IPS-20b (cell line): ENCODE data around the gene PXDN.
A peak's percentile ranks its signal among the peaks of the same experiment; 100 is the strongest.
"Not testable (repeated sequence)": the region's sequence is repeated elsewhere in the genome, so short reads cannot be mapped to it uniquely, and the experiment has no call there.

Experiments used
- H3K27ac ChIP-seq: one replicate; pipeline ENCODE4 v1.5.1; 2013; ENCODE audit warnings: low read length
- H3K27me3 ChIP-seq: 2 replicates; pipeline ENCODE4 v1.6.1; 2013; ENCODE audit warnings: mild to moderate bottlenecking, low read length, inconsistent platforms; ENCODE audit not compliant: insufficient read depth
- H3K36me3 ChIP-seq: 2 replicates; pipeline ENCODE4 v1.6.1; 2013; ENCODE audit warnings: low read depth, mild to moderate bottlenecking, inconsistent platforms, low read length, moderate library complexity; ENCODE audit not compliant: insufficient read depth
- H3K4me1 ChIP-seq: 2 replicates; pipeline ENCODE4 v1.6.1; 2013; ENCODE audit warnings: mild to moderate bottlenecking, control low read depth, inconsistent platforms, low read length, moderate library complexity; ENCODE audit not compliant: insufficient read depth
- H3K4me3 ChIP-seq: 2 replicates; pipeline ENCODE4 v1.5.1; 2013; ENCODE audit warnings: mild to moderate bottlenecking, low read length, inconsistent platforms
- H3K9ac ChIP-seq: 2 replicates; pipeline ENCODE4 v1.6.1; 2013; ENCODE audit warnings: low read depth, mild to moderate bottlenecking, inconsistent platforms, low read length, moderate library complexity
- H3K9me3 ChIP-seq: 2 replicates; pipeline ENCODE4 v1.6.1; 2013; ENCODE audit warnings: mild to moderate bottlenecking, low read depth, low read length, inconsistent platforms; ENCODE audit not compliant: insufficient read depth

Gene PXDN

DNA sequence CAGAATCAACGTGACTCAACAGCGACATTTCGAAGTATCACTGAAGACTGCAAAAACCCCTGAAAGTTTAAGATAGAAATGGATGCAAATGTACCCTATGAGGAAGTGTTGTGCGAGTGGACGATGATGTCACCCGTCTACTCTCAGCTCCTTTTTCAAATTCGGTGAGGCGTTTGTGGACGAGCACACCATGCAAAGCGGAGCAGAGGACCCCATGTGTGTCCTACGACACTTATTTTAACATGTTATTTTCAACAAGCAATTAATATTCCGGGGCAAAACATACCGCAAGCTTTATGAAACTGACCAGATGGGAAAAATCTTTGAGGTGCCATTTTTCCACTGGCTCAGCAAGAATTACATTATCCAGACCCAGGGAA, 2.0 kb downstream of the PXDN start:
- Histone ChIP-seq H3K9ac (peak overlapping the region; percentile 82; the same call in 1 of the 2 replicates), H3K4me3 (peak overlapping the region; percentile 89), H3K4me1 (peaks cover 8% of the 10 kb centered on the region), H3K9me3 (no peaks in the 10 kb centered on the region), H3K27me3 (peaks cover 25% of the 10 kb centered on the region), H3K36me3 (no peaks in the 10 kb centered on the region), H3K27ac (no peak overlapping the region)

DNA sequence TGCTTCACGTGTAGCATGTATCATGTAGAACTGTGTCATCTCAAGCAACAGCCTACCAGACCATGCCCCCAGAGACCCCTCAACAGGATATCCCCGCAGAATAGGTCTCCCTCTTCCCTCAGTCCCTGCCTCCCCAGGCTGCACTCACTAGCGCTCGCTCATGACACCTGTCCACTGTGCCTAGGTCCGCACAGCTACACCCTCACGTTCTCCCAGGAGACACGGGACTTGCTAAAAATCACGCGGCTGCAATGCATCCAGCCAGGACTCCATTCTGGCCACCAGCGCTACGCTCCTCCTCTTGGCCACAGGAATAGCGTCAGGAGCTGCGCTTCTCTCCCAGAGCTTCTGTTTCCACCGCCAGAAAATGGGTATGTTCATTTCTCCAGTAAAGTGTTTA, 2.5 kb downstream of the PXDN start:
- no peaks in the 10 kb centered on the region for H3K9me3 ChIP-seq
- no peak overlapping the region for H3K27ac ChIP-seq
- H3K36me3 ChIP-seq, result no peaks in the 10 kb centered on the region
- no peak overlapping the region for H3K9ac ChIP-seq
- peaks cover 21% of the 10 kb centered on the region for H3K27me3 ChIP-seq
- H3K4me3 ChIP-seq, result no peak overlapping the region; the same call in 1 of the 2 replicates
- H3K4me1 ChIP-seq, result peaks cover 8% of the 10 kb centered on the region

DNA sequence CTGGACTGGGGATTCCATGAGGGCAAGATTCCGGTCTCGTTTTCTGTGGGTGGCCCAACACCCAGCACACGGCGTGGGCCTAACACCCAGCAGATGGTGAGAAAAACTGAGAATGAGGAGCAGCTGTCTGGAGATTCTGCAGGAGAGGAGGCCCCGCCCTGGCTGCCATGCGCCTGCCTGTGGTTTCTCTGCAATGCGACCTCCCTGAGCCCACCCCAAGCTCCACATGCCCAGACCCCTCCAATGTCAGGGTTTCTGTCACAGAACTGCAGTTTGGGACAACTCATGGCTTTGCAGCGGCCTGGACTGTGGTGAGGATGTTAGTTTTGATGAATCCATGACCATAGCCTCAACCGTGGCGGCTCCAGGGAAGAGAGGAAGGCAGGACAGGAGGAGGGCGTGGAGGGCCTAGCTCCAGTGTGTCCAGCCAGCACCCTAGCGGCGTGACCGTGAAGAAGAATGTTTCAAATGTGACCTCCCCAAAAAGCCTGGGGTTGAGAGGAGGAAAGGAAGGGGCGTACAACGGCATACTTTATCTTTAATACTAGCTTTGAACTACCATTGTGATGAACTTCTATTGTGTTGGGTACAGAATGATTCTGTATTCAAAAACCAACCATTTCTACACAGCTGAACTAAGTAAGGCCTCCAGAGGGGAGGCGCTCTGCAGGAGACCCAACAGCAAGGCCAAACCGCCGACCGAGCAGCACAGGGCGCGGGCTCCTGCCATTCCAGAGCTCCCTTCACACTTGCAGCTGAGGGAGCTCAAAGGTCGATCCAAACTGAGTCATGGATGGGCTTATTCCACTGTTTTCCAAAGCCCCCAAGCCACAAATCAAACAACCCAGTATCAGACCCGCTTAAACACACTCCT, 3.4 kb downstream of the PXDN start:
- H3K27me3 ChIP-seq, result peaks cover 14% of the 10 kb centered on the region
- H3K4me1 ChIP-seq, result peaks cover 8% of the 10 kb centered on the region
- H3K27ac ChIP-seq, result no peak overlapping the region
- H3K9me3 ChIP-seq, result no peaks in the 10 kb centered on the region
- H3K4me3 ChIP-seq, result no peak overlapping the region
- no peaks in the 10 kb centered on the region for H3K36me3 ChIP-seq
- no peak overlapping the region for H3K9ac ChIP-seq

DNA sequence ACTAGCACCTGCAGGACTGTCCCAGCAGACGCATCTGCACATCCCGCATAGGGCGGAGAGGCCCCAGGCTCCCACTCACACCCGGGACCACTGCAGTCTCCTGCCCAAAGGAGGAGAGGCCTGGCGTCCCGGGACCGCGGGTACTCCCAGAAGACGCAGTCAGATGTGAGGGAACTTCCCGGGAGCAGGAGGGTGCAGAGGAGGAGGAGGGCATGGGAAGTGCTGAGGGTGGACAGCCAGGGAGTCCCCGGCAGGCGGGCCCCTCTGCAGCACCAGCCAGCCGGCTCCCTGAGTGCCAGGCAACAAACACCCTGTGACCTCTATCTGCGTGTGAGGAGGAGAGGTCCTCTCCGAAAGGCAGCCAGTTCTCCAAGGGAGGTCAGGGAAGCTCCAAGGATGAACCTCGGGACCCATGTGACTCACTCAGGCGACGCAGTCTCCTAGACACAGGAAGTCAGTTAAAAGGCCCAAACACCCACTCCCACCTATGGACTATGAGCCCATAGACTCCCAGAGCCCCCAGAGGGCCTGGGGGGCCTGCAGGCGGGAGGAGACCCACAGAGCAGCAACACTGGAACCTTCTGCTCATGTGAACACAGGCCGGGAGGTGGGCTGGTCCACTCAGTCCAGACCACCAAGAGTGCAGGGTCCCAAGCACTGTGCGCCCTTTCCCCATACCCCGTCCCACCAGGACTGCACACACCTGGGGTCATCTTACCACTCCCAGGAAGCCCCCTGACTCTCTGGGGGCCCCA, 4.2 kb downstream of the PXDN start:
- H3K9me3 ChIP-seq, result no peaks in the 10 kb centered on the region
- H3K27ac ChIP-seq, result no peak overlapping the region
- H3K36me3 ChIP-seq, result no peaks in the 10 kb centered on the region
- H3K27me3 ChIP-seq, result peaks cover 5% of the 10 kb centered on the region; the same call in 1 of the 2 replicates
- H3K4me1 ChIP-seq, result peaks cover 8% of the 10 kb centered on the region
- no peak overlapping the region for H3K4me3 ChIP-seq
- H3K9ac ChIP-seq, result no peak overlapping the region

DNA sequence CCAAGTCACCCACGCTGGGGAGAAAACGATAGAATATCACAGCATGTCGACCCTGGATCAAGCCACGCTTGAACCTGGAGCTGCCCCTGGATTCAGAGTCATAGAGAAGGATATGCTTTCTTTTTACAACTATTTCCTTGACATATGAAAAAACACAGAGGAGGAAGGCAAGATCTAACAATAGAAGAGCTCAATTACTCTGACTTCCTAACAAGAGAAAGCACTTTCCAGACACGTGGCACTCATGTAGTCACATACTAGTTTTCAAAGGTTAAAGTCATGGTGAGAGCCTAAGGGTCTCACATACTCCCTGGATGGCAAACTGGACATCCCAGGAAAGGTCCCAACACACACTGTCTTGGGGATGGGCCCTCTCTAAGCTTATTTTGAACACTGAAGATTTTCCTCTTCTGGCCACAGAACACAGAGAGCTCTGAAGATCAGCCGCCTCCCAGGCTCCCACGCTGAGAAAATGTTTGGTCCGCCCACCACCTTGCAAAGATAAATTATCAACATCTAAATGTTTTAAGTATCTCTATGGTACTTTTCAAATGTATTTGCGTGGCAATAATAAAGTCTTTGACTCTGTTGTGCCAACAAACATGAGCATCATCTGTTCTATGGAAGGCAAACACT, 4.9 kb downstream of the PXDN start:
- Histone ChIP-seq H3K4me3 (no peak overlapping the region), H3K27ac (no peak overlapping the region), H3K4me1 (peaks cover 8% of the 10 kb centered on the region), H3K9ac (no peak overlapping the region), H3K9me3 (no peaks in the 10 kb centered on the region), H3K27me3 (no peaks in the 10 kb centered on the region), H3K36me3 (no peaks in the 10 kb centered on the region)

DNA sequence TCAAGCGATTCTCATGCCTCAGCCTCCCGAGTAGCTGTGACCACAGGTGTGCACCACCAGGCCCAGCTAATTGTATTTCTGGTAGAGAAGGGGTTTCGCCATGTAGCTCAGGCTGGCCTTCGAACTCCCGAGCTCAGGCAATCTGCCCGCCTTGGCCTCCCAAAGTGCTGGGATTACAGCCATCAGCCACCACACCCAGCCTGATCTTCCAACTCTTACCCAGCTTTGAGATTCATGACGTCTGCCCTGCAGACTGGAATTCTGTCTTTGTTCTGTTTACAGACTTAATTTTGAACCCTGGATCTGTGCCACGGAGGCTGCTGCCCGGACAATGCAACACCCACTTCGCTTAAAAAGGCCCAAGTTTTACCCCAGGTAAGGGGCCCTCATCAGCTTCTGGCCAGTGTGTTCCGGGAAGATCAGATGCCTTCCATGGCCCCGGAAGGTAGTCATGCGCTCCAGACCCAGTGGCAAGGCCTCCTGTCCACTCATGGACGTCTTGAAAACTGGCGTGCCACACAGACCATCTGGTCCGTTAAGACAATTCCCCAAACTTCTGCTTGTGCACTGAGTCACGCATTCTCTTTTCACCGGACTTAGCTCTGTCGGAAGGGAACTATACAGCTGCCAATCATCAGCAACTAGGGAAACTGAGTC, 5.5 kb downstream of the PXDN start:
- H3K9ac ChIP-seq, result no peak overlapping the region
- no peaks in the 10 kb centered on the region for H3K9me3 ChIP-seq
- no peaks in the 10 kb centered on the region for H3K27me3 ChIP-seq
- no peak overlapping the region for H3K4me3 ChIP-seq
- peaks cover 8% of the 10 kb centered on the region for H3K4me1 ChIP-seq
- H3K36me3 ChIP-seq, result no peaks in the 10 kb centered on the region
- no peak overlapping the region for H3K27ac ChIP-seq

DNA sequence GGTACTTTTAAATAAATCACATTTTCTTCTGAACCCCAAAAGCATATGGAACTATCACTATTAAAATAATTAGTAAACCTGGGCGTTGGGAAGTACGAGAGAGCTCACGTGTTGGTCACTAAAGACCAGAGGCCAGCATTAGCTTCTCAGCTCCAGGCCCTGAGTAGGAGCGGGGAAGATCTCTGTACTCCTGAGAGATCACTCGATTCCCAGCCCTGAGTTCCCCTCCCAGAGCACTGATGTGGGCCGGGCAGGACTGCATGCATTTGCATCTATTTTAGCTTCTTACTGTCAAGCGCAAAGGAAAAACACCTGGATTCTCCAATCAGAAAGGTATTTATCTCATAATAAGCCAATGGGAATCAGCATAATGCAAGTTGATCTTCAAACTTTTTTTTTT, 6.2 kb downstream of the PXDN start:
- Histone ChIP-seq H3K36me3 (no peaks in the 10 kb centered on the region), H3K9ac (no peak overlapping the region), H3K4me1 (peaks cover 8% of the 10 kb centered on the region), H3K27me3 (no peaks in the 10 kb centered on the region), H3K9me3 (no peaks in the 10 kb centered on the region), H3K4me3 (no peak overlapping the region), H3K27ac (no peak overlapping the region)

DNA sequence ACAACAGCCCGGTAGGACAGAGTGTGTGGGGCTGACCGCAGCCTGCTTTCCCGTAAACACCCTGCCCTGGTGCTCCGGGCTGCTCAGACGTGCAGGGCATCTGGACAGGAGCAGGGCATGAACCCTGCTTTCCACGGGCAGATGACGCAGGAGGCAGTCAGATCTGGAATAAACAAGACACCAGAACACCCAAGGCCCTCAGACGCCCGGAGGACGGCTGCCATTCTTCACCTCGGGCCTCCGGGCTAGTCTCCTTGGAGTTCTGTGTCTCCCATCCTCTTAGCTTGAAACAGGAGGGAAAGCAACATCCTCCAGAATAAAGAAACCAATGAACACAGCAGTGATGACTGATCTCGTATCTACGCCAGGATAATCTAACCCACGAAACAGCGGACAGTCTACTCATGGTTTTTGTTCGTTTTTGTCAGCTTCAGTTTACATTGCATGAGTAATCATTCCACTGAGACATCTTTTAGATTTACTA, 7.3 kb downstream of the PXDN start:
- H3K27ac ChIP-seq, result no peak overlapping the region
- H3K36me3 ChIP-seq, result no peaks in the 10 kb centered on the region
- H3K4me1 ChIP-seq, result peaks cover 4% of the 10 kb centered on the region
- no peaks in the 10 kb centered on the region for H3K9me3 ChIP-seq
- H3K4me3 ChIP-seq, result no peak overlapping the region
- H3K27me3 ChIP-seq, result no peaks in the 10 kb centered on the region
- no peak overlapping the region for H3K9ac ChIP-seq

DNA sequence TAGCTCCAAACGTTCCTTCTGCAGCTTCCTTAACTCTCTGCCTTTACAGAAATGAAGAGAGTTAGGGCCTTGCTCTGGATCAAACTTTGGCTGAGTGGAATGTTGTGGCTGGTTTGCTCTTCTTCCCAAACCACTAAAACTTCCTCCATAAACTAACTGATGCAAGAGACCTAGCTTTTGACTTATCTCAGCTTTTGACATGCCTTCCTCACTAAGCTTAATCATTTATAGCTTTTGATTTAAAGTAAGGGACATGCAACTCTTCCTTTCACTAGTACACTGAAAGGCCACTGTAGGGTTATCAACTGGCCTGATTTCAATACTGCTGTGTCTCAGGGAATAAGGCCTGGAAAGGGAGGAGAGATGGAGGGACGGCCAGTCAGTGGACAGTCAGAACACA, 8.3 kb downstream of the PXDN start:
- Histone ChIP-seq H3K9ac (no peak overlapping the region), H3K27ac (no peak overlapping the region), H3K27me3 (no peaks in the 10 kb centered on the region), H3K4me1 (peaks cover 7% of the 10 kb centered on the region; the same call in 1 of the 2 replicates), H3K36me3 (no peaks in the 10 kb centered on the region), H3K9me3 (no peaks in the 10 kb centered on the region), H3K4me3 (no peak overlapping the region)

DNA sequence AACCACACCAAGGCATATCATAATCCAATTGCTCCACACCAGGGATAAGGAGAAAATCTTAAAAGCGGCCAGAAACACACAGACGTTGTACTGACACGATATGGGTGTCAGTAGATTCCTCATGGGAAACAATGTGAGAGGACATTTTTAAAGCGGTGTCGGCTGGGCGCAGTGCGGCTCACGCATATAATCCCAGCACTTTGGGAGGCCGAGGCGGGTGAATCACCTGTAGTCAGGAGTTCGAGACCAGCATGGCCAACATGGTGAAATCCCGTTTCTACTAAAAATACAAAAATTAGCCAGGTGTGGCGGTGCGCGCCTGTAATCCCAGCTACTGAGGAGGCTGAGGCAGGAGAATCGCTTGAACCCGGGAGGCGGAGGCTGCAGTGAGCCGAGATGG, 11.0 kb downstream of the PXDN start:
- not testable (repeated sequence) for H3K27ac ChIP-seq, H3K4me3 ChIP-seq, H3K27me3 ChIP-seq, H3K9ac ChIP-seq, H3K36me3 ChIP-seq, H3K9me3 ChIP-seq
- peaks cover 34% of the 10 kb centered on the region for H3K4me1 ChIP-seq

DNA sequence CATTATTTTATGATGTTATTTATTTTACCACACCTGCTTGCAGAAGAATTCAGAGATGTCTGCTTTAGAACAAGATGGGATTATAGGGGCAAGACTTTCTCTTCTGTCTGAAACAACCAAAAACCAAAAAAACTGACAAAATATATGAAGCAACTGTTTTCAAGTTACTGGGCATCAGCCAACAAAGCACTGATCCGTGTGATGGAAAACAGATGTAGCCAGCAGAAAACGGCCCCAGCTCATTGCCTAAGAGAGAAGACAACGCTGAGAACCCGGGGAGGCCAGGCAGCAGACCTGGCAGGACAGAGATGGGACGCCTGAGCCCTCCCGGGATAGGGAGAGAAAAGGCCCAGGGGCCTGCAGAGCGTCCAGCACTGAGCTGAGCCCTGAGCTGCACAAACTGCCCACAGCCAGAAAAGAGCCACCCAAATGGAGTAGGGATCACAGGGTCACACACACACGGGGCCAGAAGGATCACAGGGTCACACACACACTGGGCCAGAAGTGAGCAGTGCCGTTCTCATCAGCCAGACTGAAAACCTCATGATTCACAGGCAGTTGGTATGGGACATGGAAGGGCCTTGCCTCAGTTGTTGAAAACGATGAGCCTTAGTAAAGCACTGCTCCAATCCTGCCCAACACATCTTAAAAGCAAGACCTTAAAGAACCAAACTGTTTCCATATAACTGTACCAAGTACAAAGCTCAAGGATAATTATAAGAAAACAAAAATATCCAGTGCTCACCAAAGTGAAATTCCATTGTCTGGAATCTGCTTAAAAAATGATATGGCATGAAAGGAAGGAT, 12.1 kb downstream of the PXDN start:
- Histone ChIP-seq H3K36me3 (no peaks in the 10 kb centered on the region), H3K27ac (no peak overlapping the region), H3K9me3 (no peaks in the 10 kb centered on the region), H3K4me1 (peaks cover 35% of the 10 kb centered on the region), H3K27me3 (no peaks in the 10 kb centered on the region), H3K9ac (no peak overlapping the region), H3K4me3 (no peak overlapping the region)
